Raji (cell line): ENCODE measurements around the gene PAEP.

Experiments used
- POLR2A ChIP-seq: IDR thresholded peaks from 2 replicates; pipeline ENCODE4 v1.6.1; 2011; ENCODE audit warnings: low read depth, low read length, control low read depth; ENCODE audit not compliant: insufficient read depth

Gene PAEP

DNA sequence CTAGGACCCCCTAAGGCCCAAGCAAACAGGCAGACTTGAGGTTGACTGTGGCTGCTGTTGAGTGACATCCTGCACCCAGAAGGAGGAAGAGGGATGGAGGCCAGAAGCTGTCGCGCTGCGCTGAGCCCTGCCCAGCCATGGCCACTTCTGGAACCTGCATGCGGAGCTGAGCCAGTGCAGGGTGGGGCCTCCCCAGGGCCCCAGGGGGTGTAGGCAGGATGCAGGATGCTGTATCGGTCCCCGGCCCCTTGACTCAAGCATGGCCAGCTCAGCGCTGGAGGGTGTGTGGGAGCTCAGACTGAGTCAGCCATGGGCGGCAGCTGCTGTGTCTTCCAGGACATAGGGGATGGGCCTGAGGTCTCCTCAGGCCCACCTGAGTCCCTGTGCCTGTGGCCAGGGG lies 50.9 kb downstream of the PAEP start:
- TF ChIP-seq POLR2A, result no peak

- no peak for TF ChIP-seq POLR2A
Observed at GRCh38 chr9:135612981-135613910, 51.7 kb downstream of the PAEP start.

GRCh38 chr9:135613946-135614805 lies 52.6 kb downstream of the PAEP start:
- no peak for TF ChIP-seq POLR2A

DNA sequence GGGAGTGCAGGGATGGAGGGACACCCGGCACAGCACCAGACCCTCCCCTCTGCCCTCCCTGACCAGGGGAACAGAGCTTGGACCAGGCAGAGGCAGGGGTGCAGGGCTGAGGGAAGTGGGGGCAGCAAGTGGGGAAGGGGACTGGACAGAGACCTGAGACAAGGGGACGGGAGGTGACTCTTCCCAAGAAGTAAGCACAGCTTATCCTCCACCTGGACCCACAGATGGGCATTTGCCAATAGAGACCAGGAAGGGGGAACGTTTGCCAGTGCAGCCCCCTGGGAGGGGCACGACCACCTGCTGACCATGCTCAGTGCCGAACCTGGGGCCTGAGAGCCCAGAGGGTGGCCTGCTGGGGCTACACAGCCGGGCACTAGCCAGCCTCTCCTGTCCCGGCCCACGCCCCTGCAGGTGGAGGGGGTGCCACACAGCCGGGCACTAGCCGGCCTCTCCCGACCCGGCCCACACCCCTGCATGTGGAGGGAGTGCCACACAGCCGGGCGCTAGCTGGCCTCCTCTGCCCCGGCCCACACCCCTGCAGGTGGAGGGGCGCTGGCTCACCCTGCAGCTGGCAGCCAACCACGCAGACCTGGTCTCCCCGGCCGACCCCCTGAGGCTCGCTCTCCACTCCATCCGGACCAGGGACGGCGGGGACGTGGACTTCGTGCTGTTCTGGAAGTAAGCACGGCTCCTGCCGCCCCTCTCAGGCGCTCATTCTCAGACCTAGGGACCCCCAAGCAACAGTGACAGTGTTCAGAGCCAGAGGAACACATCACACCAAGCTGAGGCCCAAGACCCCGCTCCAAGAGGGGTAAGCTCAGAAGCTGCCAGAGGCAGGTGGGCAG lies 53.5 kb downstream of the PAEP start:
- no peak for TF ChIP-seq POLR2A

- TF ChIP-seq POLR2A, result no peak
Observed at GRCh38 chr9:135615666-135616618, 54.4 kb downstream of the PAEP start.
